Ovary (tissue), 9 donors: ENCODE measurements around the gene ZNF234. TPM values are rescaled to one million over a fixed set of nuclear protein-coding genes. Genes with fewer than 3 reads are reported as not detected.
A peak's percentile ranks its signal among the peaks of the same experiment; 100 is the strongest.

ENCODE experiments used
- DNase-seq, 5 donors: peaks; one replicate each; pipeline ENCODE4 v3.0.0-alpha.2; 2019 to 2020
- H3K27ac ChIP-seq, 2 donors: fragments of 200-600 bp; one replicate each; pipeline versions ENCODE4 v1.5.1 to v1.8.0; 2019 to 2022
- H3K27me3 ChIP-seq: fragments of 200-600 bp; one replicate; pipeline ENCODE4 v1.8.0; 2022
- H3K36me3 ChIP-seq: fragments of 200-600 bp; sonication (generic); one replicate; pipeline ENCODE4 v1.5.1; 2019
- H3K4me1 ChIP-seq: one replicate; pipeline ENCODE4 v1.8.1; 2013; ENCODE audit warnings: mild to moderate bottlenecking, moderate library complexity; ENCODE audit not compliant: insufficient read depth
- H3K4me3 ChIP-seq: fragments of 200-600 bp; sonication (generic); one replicate; pipeline ENCODE4 v1.5.1; 2017
- H3K9me3 ChIP-seq, 2 donors: fragments of 200-600 bp in 1 of 2; sonication (generic) in 1 of 2; one replicate each; pipeline versions ENCODE4 v1.5.1 to v1.8.1; 2013 to 2019; ENCODE audit warnings: mild to moderate bottlenecking in 1 of 2, moderate library complexity in 1 of 2
- CTCF ChIP-seq, 3 donors: fragments of 450-650 bp in 2 of 3; fragments of 200-600 bp in 1 of 3; IDR thresholded peaks; one replicate each; pipeline versions ENCODE4 v1.5.1 to v1.8.0; 2016 to 2022; ENCODE audit warnings: antibody characterized with exemption in 3 of 3, mild to moderate bottlenecking in 1 of 3
- EP300 ChIP-seq: sonication (generic); formaldehyde crosslinking; IDR thresholded peaks from one replicate; pipeline ENCODE4 v1.6.1; 2017; ENCODE audit warnings: antibody characterized with exemption
- POLR2A ChIP-seq: fragments of 450-650 bp; IDR thresholded peaks from one replicate; pipeline ENCODE4 v1.6.1; 2017; ENCODE audit warnings: antibody characterized with exemption, mild to moderate bottlenecking, moderate library complexity
- WGBS, 3 donors: extraction: QIAGEN DNeasy Blood & Tissue Kit in 1 of 3; methylation state at CpG; one replicate each; pipeline versions ENCODE4 v1.1.5 to v1.1.7; 2013 to 2017; 5-methylcytosine and 5-hydroxymethylcytosine counted together
- intact Hi-C, 4 donors: fragments of 100-400 bp; cut with DNase I; formaldehyde crosslinking; loops; one replicate each; pipeline versions ENCODE4 v1.11.0 to v1.15.1; 2022 to 2023
- polyA plus RNA-seq, 2 donors: library from polyadenylated mRNA; stranded (reverse); fragments of 200-250 nt in 1 of 2; fragments of 350-450 nt in 1 of 2; fragmentation: Illumina TruSeq in 1 of 2; extraction: RNeasy Lipid Tissue Mini Kit (QIAGEN cat#74804) in 1 of 2; gene quantifications; one replicate each; pipeline ENCODE4 v1.2.3, GENCODE V29; 2013 to 2014
- total RNA-seq, 7 donors: library from RNA; depleted of rRNA in 2 of 7; stranded (reverse); fragments of >200 nt in 2 of 7; fragmentation: NEBNext Ultra II Directional in 3 of 7; extraction: Animal tissue kit (Norgen Biotek cat#: 25700) in 3 of 7; gene quantifications; one replicate each; pipeline versions ENCODE4 v1.1.0 to v1.2.4, GENCODE V29; 2016 to 2023
- donor health status: DM: no; HTN: no; CAD: no; lungs with moderate emphysema.
- donor health status: DM: no; HTN: no; CAD: no.
- donor health status: Bipolar disorder and iron deficiency.
- donor health status: DM: yes; HTN: yes; CAD: no.
- donor health status: DM: no; HTN: no; CAD: no.
- donor health status: DM: yes; HTN: yes; CAD: no.

The ZNF234 gene
- total and polyA plus RNA-seq, 9 donors, result 4.2 to 14.4 (median 10.4) TPM

DNA sequence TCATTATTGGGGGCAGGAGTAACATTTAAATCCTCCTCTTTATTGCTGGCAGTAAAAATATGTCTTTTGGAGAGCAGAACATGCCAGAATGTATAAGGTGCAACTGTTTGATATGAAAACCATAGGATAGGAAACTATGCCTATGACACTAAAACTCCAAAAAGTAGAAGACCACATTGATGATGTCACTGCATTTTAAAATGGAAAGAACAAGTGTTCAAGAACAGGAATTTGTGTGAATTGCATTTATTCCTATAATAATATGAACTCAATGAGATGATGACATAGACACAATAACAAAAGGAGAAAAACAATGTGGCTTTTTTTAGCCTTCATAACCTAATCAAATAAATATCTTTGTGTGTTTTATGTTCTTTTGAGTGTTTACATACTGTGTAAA, 31.9 kb upstream of the ZNF234 start:
- TF ChIP-seq POLR2A (no peak), CTCF (IDR thresholded peaks at IDR 0.05) (no peak), EP300 (no peak)
- Histone ChIP-seq H3K9me3 (peaks cover 0 to 30% of the 10 kb centered on the region in 2 donors), H3K4me1 (peaks cover 7% of the 10 kb centered on the region), H3K27ac (no peak overlapping the region), H3K36me3 (peaks cover 2% of the 10 kb centered on the region), H3K27me3 (no peaks in the 10 kb centered on the region), H3K4me3 (no peak overlapping the region)
- DNase-seq, result no peak
- intact Hi-C loops, result no loop called here

DNA sequence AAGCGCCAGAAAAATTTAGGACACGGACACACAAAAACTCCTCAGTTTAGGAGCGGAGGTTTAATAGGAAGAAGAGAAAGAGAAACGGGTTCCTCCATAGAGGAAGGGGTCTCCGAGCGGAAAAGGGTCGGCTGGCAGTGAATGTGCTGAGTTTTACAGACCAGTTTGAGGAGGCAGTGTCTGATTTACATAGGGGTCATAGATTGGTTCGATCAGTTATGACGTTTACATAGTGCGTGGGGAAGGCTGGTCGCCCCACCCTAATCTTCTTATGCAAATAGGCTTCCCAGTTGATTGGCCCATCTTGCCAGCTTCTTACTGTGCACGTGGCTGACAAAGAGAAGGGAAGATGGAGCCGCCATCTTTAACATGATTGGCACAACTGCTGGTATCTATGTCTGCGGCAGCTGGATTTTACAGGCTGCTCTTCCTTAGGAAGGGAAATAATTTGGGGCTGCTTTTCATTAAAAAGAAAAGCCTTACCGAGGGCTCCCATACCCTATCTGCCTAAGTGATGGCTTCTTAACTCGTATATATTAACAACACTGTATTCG, 29.4 kb upstream of the ZNF234 start:
- Histone ChIP-seq H3K27ac (no peak overlapping the region), H3K4me1 (peaks cover 8% of the 10 kb centered on the region), H3K36me3 (peaks cover 2% of the 10 kb centered on the region), H3K4me3 (peak overlapping the region; percentile 77), H3K9me3 (peaks cover 0 to 14% of the 10 kb centered on the region in 2 donors), H3K27me3 (no peaks in the 10 kb centered on the region)
- TF ChIP-seq EP300 (no peak), CTCF (IDR thresholded peaks at IDR 0.05) (no peak), POLR2A (no peak)
- no peak for DNase-seq
- intact Hi-C loops, result loop anchor here in 2 of 4 donors (5.0 to 10.0 kb wide), 3 partner anchors 50 to 107 kb away; partner anchors contain the start of genes ZNF223 (in 1 of the 2) and ZNF230 (in 1 of the 2)
- WGBS, 3 donors, result 11 to 19% (median 15%) methylated on average over 17 of the region's 17 CpGs

DNA sequence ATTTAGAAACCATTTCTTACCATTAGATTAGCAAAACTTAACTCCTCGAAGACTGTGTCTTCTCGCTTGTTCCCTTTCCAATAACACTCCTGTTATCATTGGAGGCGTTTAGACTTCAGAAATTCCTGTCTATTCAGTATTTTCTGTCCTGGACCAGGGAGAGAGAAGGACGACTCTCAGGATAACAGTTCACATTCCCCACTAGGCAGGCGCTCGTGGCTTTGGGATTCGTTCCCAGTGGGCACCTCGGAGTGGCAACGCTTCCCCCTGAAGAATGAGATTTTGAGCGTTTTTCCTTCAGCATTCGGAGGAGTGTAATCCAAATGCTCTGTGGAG, 28.6 kb upstream of the ZNF234 start:
- peaks cover 0 to 6% of the 10 kb centered on the region in 2 donors for H3K9me3 ChIP-seq
- peaks cover 8% of the 10 kb centered on the region for H3K4me1 ChIP-seq
- H3K4me3 ChIP-seq, result peak overlapping the region; percentile 77
- no peak for TF ChIP-seq CTCF (IDR thresholded peaks at IDR 0.05)
- no peak for TF ChIP-seq EP300
- no peak for TF ChIP-seq POLR2A
- no peaks in the 10 kb centered on the region for H3K27me3 ChIP-seq
- H3K27ac ChIP-seq, result no peak overlapping the region
- 0 to 1% (median 0%) methylated on average over 11 of the region's 11 CpGs for WGBS, 3 donors
- intact Hi-C loops, result loop anchor here in 2 of 4 donors (5.0 to 10.0 kb wide), 3 partner anchors 50 to 108 kb away; partner anchors contain the start of genes ZNF223 (in 1 of the 2) and ZNF230 (in 1 of the 2)
- H3K36me3 ChIP-seq, result no peaks in the 10 kb centered on the region
- no peak for DNase-seq

GRCh38 chr19:44113138-44113783, 28.1 kb upstream of the ZNF234 start, which contains the start of gene ZNF225:
TSS of gene ZNF225 (plus strand) at chr19:44113399. CDS start at chr19:44115828, 2,429 bp downstream.
- Histone ChIP-seq H3K27me3 (no peaks in the 10 kb centered on the region), H3K36me3 (no peaks in the 10 kb centered on the region), H3K9me3 (peaks cover 0 to 1% of the 10 kb centered on the region in 2 donors), H3K4me1 (peaks cover 8% of the 10 kb centered on the region), H3K4me3 (peak within 1 kb of the TSS; percentile 77), H3K27ac (peak within 1 kb of the TSS in 1 of 2 donors; percentile 50)
- peak; percentile 92 to 97 (median 93) for DNase-seq
- intact Hi-C loops, result loop anchor here in 2 of 4 donors (5.0 to 10.0 kb wide), 3 partner anchors 49 to 108 kb away; partner anchors contain the start of genes ZNF223 (in 1 of the 2) and ZNF230 (in 1 of the 2)
- TF ChIP-seq POLR2A, result no peak
- TF ChIP-seq EP300, result peak; percentile 4
- peak in 2 of 3 donors; percentile 15 to 33 for TF ChIP-seq CTCF (IDR thresholded peaks at IDR 0.05)
- 0% methylated on average over 43 to 44 of the region's 44 CpGs for WGBS, 3 donors
